HG02623 (cell line): ENCODE results near the gene FHAD1.
"Not testable (repeated sequence)": the region's sequence is repeated elsewhere in the genome, so short reads cannot be mapped to it uniquely, and the experiment has no call there.

Source experiments
- ATAC-seq: cut with Tn5 transposase; IDR thresholded peaks from one replicate; pipeline ENCODE4 v1.9.1; 2021; ENCODE audit warnings: moderate library complexity; ENCODE audit not compliant: unreplicated experiment

The FHAD1 gene

GRCh38 chr1:15362096-15362736 lies 115.2 kb downstream of the FHAD1 start:
- ATAC-seq: no peak

- no peak for ATAC-seq
Observed at GRCh38 chr1:15362737-15363128, 115.7 kb downstream of the FHAD1 start.

GRCh38 chr1:15364740-15365139 lies 117.7 kb downstream of the FHAD1 start:
- ATAC-seq: no peak

- no peak for ATAC-seq
Observed at GRCh38 chr1:15368888-15369287, 121.9 kb downstream of the FHAD1 start.

GRCh38 chr1:15370268-15370667 lies 123.2 kb downstream of the FHAD1 start:
- no peak for ATAC-seq

- ATAC-seq: no peak
Observed at GRCh38 chr1:15370781-15371520, 123.9 kb downstream of the FHAD1 start.

- ATAC-seq: no peak
Observed at GRCh38 chr1:15371610-15372545, 124.9 kb downstream of the FHAD1 start.

- no peak for ATAC-seq
Observed at GRCh38 chr1:15378729-15379128, 131.7 kb downstream of the FHAD1 start.

- not testable (repeated sequence) for ATAC-seq
Observed at GRCh38 chr1:15379151-15379550, 132.1 kb downstream of the FHAD1 start.

- no peak for ATAC-seq
Observed at GRCh38 chr1:15380601-15381508, 133.8 kb downstream of the FHAD1 start.

GRCh38 chr1:15381805-15382204 lies 134.8 kb downstream of the FHAD1 start:
- no peak for ATAC-seq

- ATAC-seq: no peak
Observed at GRCh38 chr1:15382601-15383518, 135.8 kb downstream of the FHAD1 start.

- no peak for ATAC-seq
Observed at GRCh38 chr1:15383810-15384209, 136.8 kb downstream of the FHAD1 start.

- no peak for ATAC-seq
Observed at GRCh38 chr1:15384301-15384901, 137.4 kb downstream of the FHAD1 start.

GRCh38 chr1:15385420-15385819 lies 138.4 kb downstream of the FHAD1 start:
- no peak for ATAC-seq

GRCh38 chr1:15386164-15386749 lies 139.2 kb downstream of the FHAD1 start:
- ATAC-seq: no peak

- ATAC-seq: no peak
Observed at GRCh38 chr1:15388201-15388880, 141.3 kb downstream of the FHAD1 start.

- ATAC-seq: not testable (repeated sequence)
Observed at GRCh38 chr1:15389828-15390227, 142.8 kb downstream of the FHAD1 start.
